ENCODE measurements around the gene ATP5PB. TPM values are rescaled to one million over a fixed set of nuclear protein-coding genes. Genes with fewer than 3 reads are reported as not detected.
A peak's percentile ranks its signal among the peaks of the same experiment; 100 is the strongest.

The ATP5PB gene
- total RNA-seq: 329 and 351 TPM in 2 replicates

- peak; percentile 97 for DNase-seq (ENCODE audit: low read depth)
- peak within 1 kb of the TSS; percentile 94 for H3K4me3 ChIP-seq (ENCODE audit: low read depth, low read length)
- TF ChIP-seq CTCF (conservative IDR thresholded peaks at IDR 0.05; ENCODE audit: low read depth, low read length): no peak
Observed at GRCh38 chr1:111448918-111449702, at the start of gene ATP5PB, which contains the start of gene WDR77. Gene ATP5PB (plus strand): TSS chr1:111449464. CDS start chr1:111449542, 78 bp downstream. Gene WDR77 (minus strand): TSS chr1:111449256. CDS start chr1:111449169, 87 bp downstream.

- H3K4me3 ChIP-seq (ENCODE audit: low read depth, low read length): no peak overlapping the region
- DNase-seq (ENCODE audit: low read depth): peak; percentile 10
- TF ChIP-seq CTCF (conservative IDR thresholded peaks at IDR 0.05; ENCODE audit: low read depth, low read length): peak; percentile 78
Observed at GRCh38 chr1:111399792-111400610, 49.3 kb upstream of the ATP5PB start.

GRCh38 chr1:111402083-111402482 lies 47.2 kb upstream of the ATP5PB start:
- DNase-seq (ENCODE audit: low read depth): no peak
- TF ChIP-seq CTCF (conservative IDR thresholded peaks at IDR 0.05; ENCODE audit: low read depth, low read length): no peak
- no peak overlapping the region for H3K4me3 ChIP-seq (ENCODE audit: low read depth, low read length)

- no peak for TF ChIP-seq CTCF (conservative IDR thresholded peaks at IDR 0.05; ENCODE audit: low read depth, low read length)
- no peak overlapping the region for H3K4me3 ChIP-seq (ENCODE audit: low read depth, low read length)
Observed at GRCh38 chr1:111404588-111404987, 44.7 kb upstream of the ATP5PB start.

GRCh38 chr1:111406321-111406768 lies 42.9 kb upstream of the ATP5PB start:
- H3K4me3 ChIP-seq (ENCODE audit: low read depth, low read length): no peak overlapping the region
- no peak for DNase-seq (ENCODE audit: low read depth)
- TF ChIP-seq CTCF (conservative IDR thresholded peaks at IDR 0.05; ENCODE audit: low read depth, low read length): no peak

More at GRCh38 chr1:111404588-111404987, 44.7 kb upstream of the ATP5PB start:
- no peak for DNase-seq (ENCODE audit: low read depth)

GRCh38 chr1:111407301-111407700 lies 42.0 kb upstream of the ATP5PB start:
- H3K4me3 ChIP-seq (ENCODE audit: low read depth, low read length): no peak overlapping the region
- no peak for DNase-seq (ENCODE audit: low read depth)
- TF ChIP-seq CTCF (conservative IDR thresholded peaks at IDR 0.05; ENCODE audit: low read depth, low read length): no peak

Data from epithelial cell of proximal tubule (primary cell).